Stomach (tissue), 4 donors: ENCODE results near the gene PPP2R5C.

Source experiments
- CTCF ChIP-seq, 7 experiments: fragments of 450-650 bp in 4 of 7; fragments of 200-600 bp in 3 of 7; sonication (generic) in 3 of 7; IDR thresholded peaks; one replicate each; pipeline ENCODE4 v1.5.1; 2016 to 2019; ENCODE audit warnings: antibody characterized with exemption in 7 of 7, control low read depth in 2 of 7, mild to moderate bottlenecking in 1 of 7
- POLR2A ChIP-seq, 4 donors: fragments of 450-650 bp; IDR thresholded peaks; one replicate each; pipeline ENCODE4 v1.6.1; 2016; ENCODE audit warnings: antibody characterized with exemption in 4 of 4, control low read depth in 2 of 4, mild to moderate bottlenecking in 1 of 4, moderate library complexity in 1 of 4
- POLR2AphosphoS5 ChIP-seq, 3 donors: sonication (generic); formaldehyde crosslinking; IDR thresholded peaks; one replicate each; pipeline ENCODE4 v1.6.1; 2016; ENCODE audit warnings: antibody characterized with exemption in 3 of 3

GRCh38 chr14:101849125-101849524 is 87.6 kb downstream of the PPP2R5C start:
- TF ChIP-seq CTCF (IDR thresholded peaks at IDR 0.05) (no peak), POLR2AphosphoS5 (IDR thresholded peaks at IDR 0.05) (no peak), POLR2A (IDR thresholded peaks at IDR 0.05) (no peak)
